Ascending aorta (tissue), 2 donors: Measurements from ENCODE around the gene FAM221B. TPM values are rescaled to one million over a fixed set of nuclear protein-coding genes. Genes with fewer than 3 reads are reported as not detected.
A peak's percentile ranks its signal among the peaks of the same experiment; 100 is the strongest.

Experiments used
- DNase-seq, 2 donors: peaks; one replicate each; pipeline ENCODE4 v3.0.0-alpha.2; 2019; ENCODE audit warnings: low spot score in 2 of 2
- H3K27ac ChIP-seq, 2 donors: fragments of 200-600 bp; sonication (generic); one replicate each; pipeline ENCODE4 v1.5.1; 2016 to 2017; ENCODE audit warnings: mild to moderate bottlenecking in 1 of 2
- H3K27me3 ChIP-seq: fragments of 200-600 bp; sonication (generic); one replicate; pipeline ENCODE4 v1.5.1; 2017
- H3K36me3 ChIP-seq, 2 donors: fragments of 200-600 bp; sonication (generic); one replicate each; pipeline ENCODE4 v1.5.1; 2016
- H3K4me1 ChIP-seq, 2 donors: fragments of 200-600 bp; sonication (generic); one replicate each; pipeline ENCODE4 v1.5.1; 2016 to 2017; ENCODE audit warnings: mild to moderate bottlenecking in 1 of 2
- H3K4me3 ChIP-seq, 2 donors: fragments of 200-600 bp; sonication (generic); one replicate each; pipeline ENCODE4 v1.5.1; 2016 to 2017; ENCODE audit warnings: mild to moderate bottlenecking in 1 of 2
- H3K9me3 ChIP-seq, 2 donors: fragments of 200-600 bp; sonication (generic); one replicate each; pipeline ENCODE4 v1.5.1; 2016
- intact Hi-C: fragments of 100-400 bp; cut with DNase I; formaldehyde crosslinking; loops from one replicate; pipeline ENCODE4 v1.15.1; 2023
- total RNA-seq: library from RNA; depleted of rRNA; stranded (reverse); fragments of >200 nt; gene quantifications from one replicate; pipeline ENCODE4 v1.1.0, GENCODE V29; 2016
- TF ChIP-seq, protein P1 (sequence below), 3 experiments: fragments of 200-600 bp in 2 of 3; fragments of 450-650 bp in 1 of 3; sonication (generic) in 2 of 3; IDR thresholded peaks; one replicate each; pipeline ENCODE4 v1.5.1; 2016 to 2019; ENCODE audit warnings: antibody characterized with exemption in 3 of 3, mild to moderate bottlenecking in 1 of 3, moderate library complexity in 1 of 3

The FAM221B gene
- total RNA-seq, 1 donor from 2014 or later = not detected

- no peak for DNase-seq
- no peaks in the 10 kb centered on the region for H3K9me3 ChIP-seq
- intact Hi-C loops = no loop called here
These were observed 53.5 kb downstream of the FAM221B start for GRCh38 chr9:35774907-35775635.

DNA sequence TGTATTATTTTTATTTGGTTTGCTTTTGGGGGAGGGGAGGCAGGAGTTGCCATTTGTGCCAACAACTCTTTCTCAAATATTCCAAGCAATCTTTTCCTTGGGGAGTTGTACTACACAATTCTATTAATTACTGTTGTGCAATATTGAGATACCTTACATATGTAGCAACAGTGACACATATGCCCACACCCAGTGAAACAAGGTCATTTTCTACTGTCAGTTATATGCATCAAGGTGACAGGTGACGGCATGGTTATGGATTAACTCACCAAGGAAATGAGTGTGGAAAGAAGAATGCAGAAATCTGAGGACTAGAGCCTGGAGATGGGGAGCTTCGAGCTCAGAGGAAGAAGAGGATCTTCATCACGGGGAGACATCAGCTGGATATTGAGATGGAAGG is 56.6 kb downstream of the FAM221B start:
- no peaks in the 10 kb centered on the region for H3K36me3 ChIP-seq
- H3K4me3 ChIP-seq = no peak overlapping the region
- H3K4me1 ChIP-seq = peaks cover 6 to 13% of the 10 kb centered on the region in 2 donors
- H3K27ac ChIP-seq = no peak overlapping the region
- intact Hi-C loops = no loop called here
- TF ChIP-seq, protein P1, sequence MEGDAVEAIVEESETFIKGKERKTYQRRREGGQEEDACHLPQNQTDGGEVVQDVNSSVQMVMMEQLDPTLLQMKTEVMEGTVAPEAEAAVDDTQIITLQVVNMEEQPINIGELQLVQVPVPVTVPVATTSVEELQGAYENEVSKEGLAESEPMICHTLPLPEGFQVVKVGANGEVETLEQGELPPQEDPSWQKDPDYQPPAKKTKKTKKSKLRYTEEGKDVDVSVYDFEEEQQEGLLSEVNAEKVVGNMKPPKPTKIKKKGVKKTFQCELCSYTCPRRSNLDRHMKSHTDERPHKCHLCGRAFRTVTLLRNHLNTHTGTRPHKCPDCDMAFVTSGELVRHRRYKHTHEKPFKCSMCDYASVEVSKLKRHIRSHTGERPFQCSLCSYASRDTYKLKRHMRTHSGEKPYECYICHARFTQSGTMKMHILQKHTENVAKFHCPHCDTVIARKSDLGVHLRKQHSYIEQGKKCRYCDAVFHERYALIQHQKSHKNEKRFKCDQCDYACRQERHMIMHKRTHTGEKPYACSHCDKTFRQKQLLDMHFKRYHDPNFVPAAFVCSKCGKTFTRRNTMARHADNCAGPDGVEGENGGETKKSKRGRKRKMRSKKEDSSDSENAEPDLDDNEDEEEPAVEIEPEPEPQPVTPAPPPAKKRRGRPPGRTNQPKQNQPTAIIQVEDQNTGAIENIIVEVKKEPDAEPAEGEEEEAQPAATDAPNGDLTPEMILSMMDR (IDR thresholded peaks at IDR 0.05) = no peak
- DNase-seq = no peak
- no peaks in the 10 kb centered on the region for H3K27me3 ChIP-seq
- no peaks in the 10 kb centered on the region for H3K9me3 ChIP-seq

More at GRCh38 chr9:35774907-35775635, 53.5 kb downstream of the FAM221B start:
- H3K27ac ChIP-seq = no peak overlapping the region
- no peaks in the 10 kb centered on the region for H3K27me3 ChIP-seq
- H3K4me1 ChIP-seq = peaks cover 6 to 13% of the 10 kb centered on the region in 2 donors
- no peak overlapping the region for H3K4me3 ChIP-seq
- TF ChIP-seq, protein P1 (IDR thresholded peaks at IDR 0.05) = no peak
- no peaks in the 10 kb centered on the region for H3K36me3 ChIP-seq

DNA sequence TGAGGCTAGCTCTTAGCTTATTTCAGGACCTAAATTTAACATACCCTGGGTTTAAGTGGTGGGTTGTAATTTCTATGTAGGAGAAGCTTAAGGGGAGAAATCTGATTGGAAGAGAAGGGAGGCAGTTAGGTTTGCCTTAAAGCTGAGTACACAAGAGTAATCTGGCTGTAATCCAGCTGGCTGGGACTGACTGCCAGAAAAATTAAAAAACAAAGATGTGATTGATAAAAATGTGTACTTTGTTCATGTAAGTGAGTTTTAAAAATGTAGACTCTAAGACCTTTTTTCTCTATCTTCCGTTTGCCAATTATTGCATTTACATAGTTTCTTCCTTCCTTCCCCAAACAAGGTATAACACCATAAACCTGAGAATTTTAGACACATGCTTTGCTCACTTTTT is 57.0 kb downstream of the FAM221B start:
- Histone ChIP-seq H3K9me3 (no peaks in the 10 kb centered on the region), H3K36me3 (no peaks in the 10 kb centered on the region), H3K27ac (peak overlapping the region; percentile 39 to 56), H3K4me3 (no peak overlapping the region), H3K4me1 (peaks cover 6 to 13% of the 10 kb centered on the region in 2 donors), H3K27me3 (no peaks in the 10 kb centered on the region)
- TF ChIP-seq, protein P1 (IDR thresholded peaks at IDR 0.05) = no peak
- no peak for DNase-seq
- intact Hi-C loops = no loop called here

- Histone ChIP-seq H3K4me1 (peaks cover 6 to 13% of the 10 kb centered on the region in 2 donors), H3K4me3 (peak overlapping the region in 1 of 2 donors; percentile 17), H3K9me3 (no peaks in the 10 kb centered on the region), H3K27me3 (no peaks in the 10 kb centered on the region), H3K27ac (peak overlapping the region; percentile 39 to 56), H3K36me3 (no peaks in the 10 kb centered on the region)
- no peak for DNase-seq
- TF ChIP-seq, protein P1 (IDR thresholded peaks at IDR 0.05) = no peak
- intact Hi-C loops = no loop called here
These were observed 57.5 kb downstream of the FAM221B start for GRCh38 chr9:35771075-35771433.

- Histone ChIP-seq H3K4me1 (peaks cover 6 to 13% of the 10 kb centered on the region in 2 donors), H3K27me3 (no peaks in the 10 kb centered on the region), H3K9me3 (no peaks in the 10 kb centered on the region), H3K27ac (no peak overlapping the region), H3K36me3 (no peaks in the 10 kb centered on the region), H3K4me3 (no peak overlapping the region)
- no peak for DNase-seq
- TF ChIP-seq, protein P1 (IDR thresholded peaks at IDR 0.05) = no peak
- intact Hi-C loops = no loop called here
These were observed 58.8 kb downstream of the FAM221B start for GRCh38 chr9:35769763-35770162.
